ENCODE data around the gene ACSM6.
A peak's percentile ranks its signal among the peaks of the same experiment; 100 is the strongest.

DNA sequence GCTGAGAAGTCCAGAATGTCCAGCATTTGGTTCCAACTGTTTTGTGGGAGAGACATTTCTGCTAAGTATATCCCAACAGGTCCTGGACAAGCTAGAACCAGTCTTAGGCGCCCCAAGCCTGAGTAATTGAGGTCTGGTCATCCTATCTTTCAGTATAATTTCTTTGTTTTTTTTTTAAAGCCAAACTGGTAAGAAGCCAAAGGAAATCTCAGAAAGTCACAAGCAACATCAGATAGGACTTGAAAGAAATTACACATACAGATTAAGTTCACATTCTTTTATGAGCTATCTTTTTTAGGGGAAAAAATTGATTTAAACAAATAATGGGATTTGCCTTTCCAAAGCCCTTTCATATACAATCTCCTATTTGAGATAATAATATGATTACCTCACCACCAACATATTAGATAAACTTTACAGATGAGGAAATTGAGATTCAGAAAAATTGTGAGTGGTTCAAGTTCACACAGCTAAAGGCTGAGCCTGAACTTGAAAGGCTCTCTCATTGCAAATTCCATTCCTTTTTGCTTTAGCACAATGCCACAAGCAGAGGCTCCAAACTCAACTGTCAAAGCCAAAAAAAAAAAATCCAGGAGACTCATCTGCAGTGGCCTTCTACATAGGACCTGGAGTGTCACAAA, 81.8 kb downstream of the ACSM6 start:
- TF ChIP-seq POLR2A (IDR thresholded peaks at IDR 0.05) = peak in 1 of 2 donors; percentile 14
- TF ChIP-seq, protein P1, sequence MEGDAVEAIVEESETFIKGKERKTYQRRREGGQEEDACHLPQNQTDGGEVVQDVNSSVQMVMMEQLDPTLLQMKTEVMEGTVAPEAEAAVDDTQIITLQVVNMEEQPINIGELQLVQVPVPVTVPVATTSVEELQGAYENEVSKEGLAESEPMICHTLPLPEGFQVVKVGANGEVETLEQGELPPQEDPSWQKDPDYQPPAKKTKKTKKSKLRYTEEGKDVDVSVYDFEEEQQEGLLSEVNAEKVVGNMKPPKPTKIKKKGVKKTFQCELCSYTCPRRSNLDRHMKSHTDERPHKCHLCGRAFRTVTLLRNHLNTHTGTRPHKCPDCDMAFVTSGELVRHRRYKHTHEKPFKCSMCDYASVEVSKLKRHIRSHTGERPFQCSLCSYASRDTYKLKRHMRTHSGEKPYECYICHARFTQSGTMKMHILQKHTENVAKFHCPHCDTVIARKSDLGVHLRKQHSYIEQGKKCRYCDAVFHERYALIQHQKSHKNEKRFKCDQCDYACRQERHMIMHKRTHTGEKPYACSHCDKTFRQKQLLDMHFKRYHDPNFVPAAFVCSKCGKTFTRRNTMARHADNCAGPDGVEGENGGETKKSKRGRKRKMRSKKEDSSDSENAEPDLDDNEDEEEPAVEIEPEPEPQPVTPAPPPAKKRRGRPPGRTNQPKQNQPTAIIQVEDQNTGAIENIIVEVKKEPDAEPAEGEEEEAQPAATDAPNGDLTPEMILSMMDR (IDR thresholded peaks at IDR 0.05 in 4 of 5, conservative IDR thresholded peaks at IDR 0.05 in 1 of 5) = no peak
